Raji (cell line): ENCODE results near the gene ZNF184.

Experiments
- POLR2A ChIP-seq: IDR thresholded peaks from 2 replicates; pipeline ENCODE4 v1.6.1; 2011; ENCODE audit warnings: low read depth, low read length, control low read depth; ENCODE audit not compliant: insufficient read depth

Gene ZNF184

GRCh38 chr6:27495386-27496135 lies 22.7 kb upstream of the ZNF184 start:
- no peak for TF ChIP-seq POLR2A

GRCh38 chr6:27494987-27495385 lies 22.1 kb upstream of the ZNF184 start:
- TF ChIP-seq POLR2A: no peak

- no peak for TF ChIP-seq POLR2A
These were observed 21.2 kb upstream of the ZNF184 start for GRCh38 chr6:27494103-27494502.

- TF ChIP-seq POLR2A: no peak
These were observed 19.8 kb upstream of the ZNF184 start for GRCh38 chr6:27492631-27493190.

- 0 out of 2 replicates have a peak, but pooled peaks have one; percentile 20 for TF ChIP-seq POLR2A
These were observed 6.6 kb upstream of the ZNF184 start for GRCh38 chr6:27479319-27480182.

GRCh38 chr6:27478706-27479318 lies 5.9 kb upstream of the ZNF184 start:
- no peak for TF ChIP-seq POLR2A

GRCh38 chr6:27478141-27478705 lies 5.3 kb upstream of the ZNF184 start:
- no peak for TF ChIP-seq POLR2A

GRCh38 chr6:27477318-27478013 lies 4.6 kb upstream of the ZNF184 start:
- no peak for TF ChIP-seq POLR2A

- no peak for TF ChIP-seq POLR2A
These were observed 3.2 kb upstream of the ZNF184 start for GRCh38 chr6:27476090-27476489.

- no peak for TF ChIP-seq POLR2A
These were observed 1.8 kb upstream of the ZNF184 start for GRCh38 chr6:27474672-27475071.

GRCh38 chr6:27474172-27474465 lies 1.2 kb upstream of the ZNF184 start:
- TF ChIP-seq POLR2A: no peak

GRCh38 chr6:27472182-27472616 lies 706 bp downstream of the ZNF184 start:
- TF ChIP-seq POLR2A: no peak

- no peak for TF ChIP-seq POLR2A
These were observed 1.4 kb downstream of the ZNF184 start for GRCh38 chr6:27471365-27472115.

- TF ChIP-seq POLR2A: no peak
These were observed 2.9 kb downstream of the ZNF184 start for GRCh38 chr6:27470023-27470422.
